Stimulated activated naive CD4-positive, alpha-beta T cell (primary cell): Measurements from ENCODE around the gene GPRIN2.
"Not testable (repeated sequence)": the region's sequence is repeated elsewhere in the genome, so short reads cannot be mapped to it uniquely, and the experiment has no call there.

Experiments used
- DNase-seq, 6 experiments: peaks; one replicate each; lab custom pipeline; 2025; lab: John Stamatoyannopoulos, UW

Gene GPRIN2

DNA sequence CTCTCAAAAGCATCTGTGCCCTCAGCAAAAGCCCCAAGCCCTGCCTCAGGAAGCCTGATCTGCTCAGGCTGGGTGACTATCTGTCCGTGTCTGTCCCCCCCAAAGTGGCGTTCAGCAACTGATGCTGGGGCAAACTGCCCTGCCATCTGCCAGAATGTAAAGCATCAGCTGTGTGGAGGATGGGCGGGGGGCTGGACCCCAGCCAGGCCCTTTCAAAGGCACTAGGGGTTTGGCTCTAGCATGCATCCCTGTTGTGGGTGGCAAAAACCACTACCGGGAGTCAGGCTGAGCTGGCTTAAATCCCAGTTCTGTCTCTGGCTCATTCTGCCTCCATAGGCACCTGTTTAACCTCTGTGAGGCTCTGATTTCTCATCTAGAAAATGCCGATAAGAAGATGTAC is 35.5 kb downstream of the GPRIN2 start:
- DNase-seq, result no peak

DNA sequence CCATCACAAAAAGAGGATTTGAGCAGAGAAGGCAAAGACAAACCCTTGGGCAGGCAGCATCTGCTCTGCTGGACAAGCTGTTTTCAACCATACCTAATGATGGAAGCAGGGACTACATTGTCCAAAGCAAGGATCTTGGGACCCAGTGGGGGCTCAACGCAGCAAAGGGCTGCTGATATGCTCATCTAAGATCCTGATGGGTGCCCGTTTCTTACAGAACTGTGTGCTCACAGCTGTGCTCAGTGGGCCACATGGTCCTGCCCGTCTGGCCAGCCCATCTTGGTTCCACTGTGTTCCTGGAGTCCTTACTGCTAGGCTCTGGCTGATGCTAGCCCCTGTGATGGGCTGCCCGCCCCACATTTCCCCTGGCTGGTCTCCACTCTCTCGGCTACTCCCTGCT is 36.1 kb downstream of the GPRIN2 start:
- no peak for DNase-seq

DNA sequence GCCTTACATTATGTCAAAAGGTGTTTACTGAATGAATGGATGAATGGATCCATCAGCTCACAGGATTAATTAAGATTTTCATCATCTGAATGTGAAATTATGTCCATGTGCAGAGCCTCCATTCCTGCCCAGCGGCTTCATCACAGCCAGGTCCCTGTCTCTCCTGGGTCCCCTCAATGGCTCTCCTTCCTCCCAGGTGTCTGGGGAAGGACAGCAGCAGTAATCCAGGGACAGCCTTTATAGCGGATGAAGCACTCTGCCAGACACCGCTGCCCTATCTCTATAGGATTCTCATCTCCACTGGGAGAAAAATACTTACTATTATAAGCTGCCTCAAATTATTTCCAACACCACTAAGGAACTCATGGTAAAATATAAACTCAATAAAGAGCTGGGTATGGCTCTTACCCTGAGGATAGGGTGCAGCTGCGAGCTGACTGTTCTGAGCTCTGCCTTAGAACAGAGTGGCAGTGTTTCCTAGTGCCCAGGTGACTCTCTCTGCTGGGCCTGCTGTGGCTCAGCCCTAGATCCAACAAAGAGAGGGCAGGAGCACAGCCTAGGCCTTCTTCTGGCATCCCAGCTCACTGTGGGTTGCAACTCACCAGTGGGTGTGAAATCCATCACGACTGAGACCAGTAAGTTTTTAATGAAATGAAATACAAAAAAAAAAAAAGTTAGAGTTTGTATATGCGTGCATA is 38.3 kb downstream of the GPRIN2 start:
- no peak for DNase-seq

DNA sequence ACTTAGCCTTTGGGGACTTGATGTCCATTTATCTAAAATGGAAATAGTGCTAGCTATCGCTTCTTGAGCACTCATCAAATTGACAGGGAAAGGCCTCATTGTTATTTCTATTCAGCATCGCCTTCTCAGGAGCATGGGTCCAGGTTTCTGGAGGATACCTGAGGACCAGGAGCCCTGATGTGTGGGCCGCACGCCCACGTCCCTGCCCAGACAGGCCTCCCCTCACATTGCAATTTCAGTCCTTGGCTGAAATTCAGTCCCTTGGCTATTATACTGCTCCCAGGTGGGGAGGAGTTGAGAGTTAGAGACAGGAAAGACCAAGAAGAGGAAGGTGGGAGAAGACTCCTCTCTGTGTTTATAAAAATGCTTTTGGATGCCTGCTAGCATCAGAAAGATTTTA is 38.9 kb downstream of the GPRIN2 start:
- DNase-seq, result no peak

DNA sequence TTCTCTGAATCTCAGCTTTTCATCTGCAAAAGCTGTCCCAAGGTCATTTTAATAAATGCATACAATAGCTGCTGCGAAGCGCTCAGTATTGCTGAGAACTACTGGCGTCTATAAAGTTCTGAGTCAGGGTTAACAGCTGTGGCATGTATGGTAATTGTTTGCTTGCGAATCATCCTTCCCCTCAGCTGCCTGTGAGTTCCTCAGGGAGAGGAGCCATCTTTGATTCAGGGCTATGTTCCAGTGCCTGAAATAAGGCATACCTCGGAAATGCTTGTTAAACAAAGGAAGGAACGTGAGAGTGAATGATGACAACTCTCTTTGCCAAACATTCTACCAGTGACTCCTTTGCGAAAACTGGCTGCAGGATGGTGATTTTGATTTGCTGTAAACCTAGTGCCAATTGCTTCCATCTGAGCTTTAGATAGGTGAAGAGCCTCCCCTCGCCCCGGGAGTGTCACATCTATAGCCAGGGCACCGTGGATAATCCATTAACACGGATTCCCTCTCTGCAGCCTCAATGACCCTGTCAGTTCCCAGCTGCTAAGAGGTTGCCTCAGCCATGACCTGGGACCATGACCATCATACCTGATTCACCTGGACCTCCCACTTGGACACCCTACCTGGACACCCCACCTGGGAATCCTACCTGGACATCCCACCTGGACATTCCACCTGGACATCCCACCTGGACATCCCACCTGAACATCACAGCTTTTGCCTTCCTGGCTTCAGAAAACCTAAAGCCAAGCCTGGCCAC is 39.6 kb downstream of the GPRIN2 start:
- DNase-seq, result no peak

DNA sequence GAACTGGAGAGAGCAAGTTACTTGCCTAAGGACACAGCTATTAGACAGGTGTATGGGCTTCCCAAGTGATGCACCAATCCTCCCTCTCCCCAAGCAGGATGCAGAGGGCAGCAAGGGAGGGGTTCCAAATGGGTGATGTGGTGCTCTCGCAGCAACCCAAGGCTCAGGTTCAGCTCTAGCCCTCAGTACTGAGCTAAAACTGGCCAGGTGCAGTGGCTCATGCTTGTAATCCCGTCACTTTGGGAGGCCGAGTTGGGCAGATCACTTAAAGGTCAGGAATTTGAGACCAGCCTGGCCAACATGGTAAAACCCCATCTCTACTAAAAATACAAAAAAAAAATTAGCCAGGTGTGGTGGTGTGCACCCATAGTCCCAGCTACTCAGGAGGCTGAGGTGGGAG is 40.7 kb downstream of the GPRIN2 start:
- DNase-seq, result no peak

DNA sequence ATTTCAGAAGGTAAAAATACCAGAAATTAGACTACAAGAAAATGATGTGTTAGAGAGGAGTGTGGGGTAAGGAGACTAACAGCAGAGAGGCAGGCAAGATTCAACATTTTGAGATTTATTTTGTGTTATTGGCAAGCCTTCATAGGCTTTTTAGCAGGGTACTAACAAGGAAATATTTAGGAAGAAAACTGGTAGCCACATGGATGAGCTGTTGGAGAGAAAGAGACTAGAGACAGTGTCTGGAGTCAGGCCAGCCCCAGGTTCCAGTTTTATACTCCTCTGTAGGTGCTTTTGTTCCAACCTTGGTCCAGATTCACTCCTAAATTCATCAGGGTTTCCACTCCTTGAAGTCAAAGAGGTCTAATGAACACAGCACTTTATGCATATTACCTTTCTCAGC is 41.1 kb downstream of the GPRIN2 start:
- DNase-seq, result no peak

DNA sequence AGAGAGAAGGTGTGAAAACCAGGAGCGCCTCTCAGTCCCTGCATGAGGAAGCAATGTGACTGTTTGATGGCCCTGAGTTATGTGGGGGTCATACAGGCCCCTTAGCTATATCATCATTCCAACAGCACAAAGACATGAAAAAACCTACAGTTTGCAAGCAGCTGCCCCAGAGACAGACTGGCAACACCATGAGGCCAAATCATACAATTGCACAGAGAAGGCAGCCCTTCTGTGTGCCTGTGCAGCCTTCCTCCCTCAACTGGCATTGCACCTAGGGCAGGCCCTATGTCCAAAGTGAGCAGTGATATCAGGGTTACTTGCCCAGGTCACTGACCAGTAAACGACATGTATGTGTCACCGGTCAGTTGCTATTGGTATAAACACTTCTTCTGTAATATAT is 41.6 kb downstream of the GPRIN2 start:
- DNase-seq, result no peak

DNA sequence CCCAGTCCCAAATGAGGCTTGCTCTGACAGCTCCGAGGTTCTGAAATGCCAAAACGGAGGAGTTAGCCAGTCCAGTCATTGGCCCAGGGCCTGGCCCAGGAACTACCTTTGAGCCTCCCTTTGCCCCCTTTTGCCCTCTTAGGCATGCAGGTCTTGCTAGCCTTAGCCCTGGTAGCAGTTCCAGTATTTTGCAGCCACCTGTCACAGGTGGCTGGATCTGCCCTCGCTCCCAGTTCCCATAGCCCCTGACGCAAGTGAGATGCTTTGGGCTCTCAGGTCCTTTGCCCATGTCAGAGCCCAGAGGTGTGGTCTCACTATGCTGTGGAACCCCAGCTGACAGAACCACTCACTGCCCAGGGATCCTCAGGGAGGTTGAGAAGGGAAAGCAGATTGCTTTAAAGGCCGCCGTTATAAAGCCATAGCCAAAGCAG is 42.0 kb downstream of the GPRIN2 start:
- DNase-seq, result no peak

DNA sequence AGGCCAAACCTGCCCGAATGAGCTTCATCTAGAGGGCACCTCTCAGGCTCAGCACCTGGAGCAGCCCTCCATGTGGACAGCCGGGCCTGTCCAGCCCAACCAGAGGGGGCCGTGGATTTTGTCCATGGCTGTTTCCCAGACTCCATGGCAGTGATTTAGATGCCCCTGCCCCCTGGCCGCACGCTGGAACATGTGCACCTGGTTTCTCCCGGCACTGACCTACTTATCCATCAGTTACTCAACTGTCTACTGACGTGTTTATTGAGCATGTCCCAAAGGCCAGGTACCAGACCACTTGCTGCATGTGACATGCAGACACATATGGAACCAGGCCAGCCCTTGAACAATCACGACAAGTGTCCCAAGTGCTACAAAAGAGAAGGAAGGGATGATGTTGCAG is 43.1 kb downstream of the GPRIN2 start:
- not testable (repeated sequence) for DNase-seq

DNA sequence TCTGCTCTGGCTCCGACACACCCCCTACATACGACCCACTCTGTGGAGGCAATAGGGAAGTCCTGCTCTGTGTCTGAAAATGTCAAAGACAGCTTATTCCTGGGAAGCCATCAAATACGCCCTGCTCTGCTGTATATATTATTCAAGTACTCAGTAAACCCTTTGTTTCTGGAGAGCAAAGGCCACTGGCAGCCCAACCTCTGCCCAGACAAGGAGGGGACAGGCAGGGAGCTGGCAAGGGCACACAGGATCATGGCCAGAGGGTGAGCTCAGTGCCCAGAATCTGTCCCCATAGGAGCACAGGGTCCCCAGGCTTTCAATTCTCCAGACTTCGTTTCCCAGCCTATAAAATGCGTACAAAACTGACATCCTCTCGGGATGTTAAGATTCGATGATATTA is 43.7 kb downstream of the GPRIN2 start:
- DNase-seq, result not testable (repeated sequence)

DNA sequence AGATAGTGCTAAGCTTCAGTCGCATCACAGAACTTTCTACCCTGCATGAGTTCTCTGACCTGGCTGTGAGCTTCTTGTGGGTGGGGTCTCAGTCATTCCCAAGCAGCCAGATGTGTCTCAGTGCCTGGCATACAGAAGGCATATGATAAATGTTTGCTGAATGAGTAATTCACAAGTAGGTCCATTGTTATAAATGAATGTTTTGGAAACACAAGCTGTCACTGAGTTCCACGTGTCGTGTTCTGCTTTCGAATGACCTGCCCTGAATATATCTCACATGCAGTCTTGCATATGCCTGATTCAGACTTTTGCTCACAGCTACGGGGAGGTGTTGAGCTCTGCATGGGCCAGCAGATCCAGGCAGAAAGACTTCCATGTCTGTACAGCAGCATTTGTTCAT is 44.5 kb downstream of the GPRIN2 start:
- DNase-seq, result not testable (repeated sequence)
